HEK293 (cell line): ENCODE measurements around the gene LSG1.

Experiments
- CTCF ChIA-PET: fragments of 350-600 bp; formaldehyde crosslinking; extraction: SDS; loops from one replicate; lab custom pipeline; 2021; ENCODE audit warnings: antibody characterized with exemption; lab: Yijun Ruan, JAX
- POLR2A ChIA-PET: fragments of 300-600 bp; formaldehyde crosslinking; extraction: SDS; loops from one replicate; lab custom pipeline; 2020; ENCODE audit warnings: antibody characterized with exemption, inconsistent platforms; lab: Yijun Ruan, JAX
- H3K27ac ChIP-seq: fragments of 200-500 bp; sonication (Bioruptor generic); 2 replicates; pipeline ENCODE4 v1.5.1; 2014; ENCODE audit warnings: low read depth, low read length, control low read depth, inconsistent platforms; ENCODE audit errors: extremely low read depth
- H3K36me3 ChIP-seq, 2 experiments: fragments of 200-500 bp in 1 of 2; sonication (Bioruptor generic) in 1 of 2; 1 replicate in 1 of 2; 2 replicates in 1 of 2; pipeline ENCODE4 v1.5.1; 2014 to 2017; ENCODE audit warnings: inconsistent platforms in 2 of 2, low read length in 2 of 2; ENCODE audit not compliant: control insufficient read depth in 2 of 2, insufficient read depth in 1 of 2
- H3K4me1 ChIP-seq: fragments of 200-500 bp; sonication (Bioruptor generic); 2 replicates; pipeline ENCODE4 v1.5.1; 2014; ENCODE audit warnings: mild to moderate bottlenecking, low read length, inconsistent platforms; ENCODE audit not compliant: control insufficient read depth, insufficient read depth
- H3K4me3 ChIP-seq: 2 replicates; pipeline ENCODE4 v1.5.1; 2011; ENCODE audit warnings: low read depth, mild to moderate bottlenecking, control low read depth, low read length, moderate library complexity
- H3K9me3 ChIP-seq: fragments of 200-500 bp; sonication (Bioruptor generic); 2 replicates; pipeline ENCODE4 v1.5.1; 2014; ENCODE audit warnings: low read depth, low read length, inconsistent platforms; ENCODE audit not compliant: control insufficient read depth, insufficient read depth
- BCL11A ChIP-seq: fragments of 450-650 bp; formaldehyde crosslinking; IDR thresholded peaks from 2 replicates; pipeline ENCODE4 v1.5.1; 2016; ENCODE audit warnings: low read depth, missing biosample characterization, missing genetic modification characterization
- GLI2 ChIP-seq: fragments of 450-650 bp; formaldehyde crosslinking; IDR thresholded peaks from 2 replicates; pipeline ENCODE4; 2017; ENCODE audit warnings: missing biosample characterization, missing genetic modification characterization, low read depth, borderline replicate concordance
- GLI4 ChIP-seq: fragments of 450-650 bp; formaldehyde crosslinking; IDR thresholded peaks from 2 replicates; pipeline ENCODE4 v1.5.1; 2016; ENCODE audit warnings: missing biosample characterization, missing genetic modification characterization
- GLIS1 ChIP-seq: fragments of 450-650 bp; formaldehyde crosslinking; IDR thresholded peaks from 2 replicates; pipeline ENCODE4 v1.5.1; 2016; ENCODE audit warnings: missing biosample characterization, missing genetic modification characterization
- INSM2 ChIP-seq: fragments of 450-650 bp; formaldehyde crosslinking; IDR thresholded peaks from 2 replicates; pipeline ENCODE4 v1.5.1; 2016; ENCODE audit warnings: missing biosample characterization, missing genetic modification characterization
- KLF1 ChIP-seq: fragments of 450-650 bp; formaldehyde crosslinking; IDR thresholded peaks from 2 replicates; pipeline ENCODE4 v1.5.1; 2016; ENCODE audit warnings: missing biosample characterization, missing genetic modification characterization
- KLF8 ChIP-seq: fragments of 450-650 bp; formaldehyde crosslinking; IDR thresholded peaks from 2 replicates; pipeline ENCODE4 v1.5.1; 2016; ENCODE audit warnings: missing biosample characterization, missing genetic modification characterization
- MZF1 ChIP-seq: fragments of 450-650 bp; formaldehyde crosslinking; IDR thresholded peaks from 2 replicates; pipeline ENCODE4 v1.5.1; 2017; ENCODE audit warnings: missing biosample characterization, missing genetic modification characterization, borderline replicate concordance
- OVOL3 ChIP-seq: fragments of 450-650 bp; formaldehyde crosslinking; IDR thresholded peaks from 2 replicates; pipeline ENCODE4 v1.5.1; 2016; ENCODE audit warnings: missing biosample characterization, missing genetic modification characterization
- SP2 ChIP-seq: fragments of 450-650 bp; formaldehyde crosslinking; IDR thresholded peaks from 2 replicates; pipeline ENCODE4 v1.5.1; 2016; ENCODE audit warnings: missing biosample characterization, missing genetic modification characterization
- ZBTB20 ChIP-seq: fragments of 450-650 bp; formaldehyde crosslinking; IDR thresholded peaks from 2 replicates; pipeline ENCODE4 v1.5.1; 2016; ENCODE audit warnings: missing biosample characterization, missing genetic modification characterization
- ZBTB21 ChIP-seq: fragments of 450-650 bp; formaldehyde crosslinking; IDR thresholded peaks from 2 replicates; pipeline ENCODE4 v1.5.1; 2017; ENCODE audit warnings: missing biosample characterization, missing genetic modification characterization
- ZFHX2 ChIP-seq: fragments of 450-650 bp; formaldehyde crosslinking; conservative IDR thresholded peaks from 2 replicates; pipeline ENCODE4 v1.5.1; 2016; ENCODE audit warnings: missing biosample characterization, missing genetic modification characterization
- ZFP3 ChIP-seq: fragments of 450-650 bp; formaldehyde crosslinking; IDR thresholded peaks from 2 replicates; pipeline ENCODE4 v1.5.1; 2016; ENCODE audit warnings: low read depth, missing biosample characterization, missing genetic modification characterization
- ZFP37 ChIP-seq: fragments of 450-650 bp; formaldehyde crosslinking; IDR thresholded peaks from 2 replicates; pipeline ENCODE4 v1.5.1; 2016; ENCODE audit warnings: missing biosample characterization, missing genetic modification characterization
- ZNF157 ChIP-seq: fragments of 450-650 bp; formaldehyde crosslinking; IDR thresholded peaks from 2 replicates; pipeline ENCODE4 v1.5.1; 2016; ENCODE audit warnings: missing biosample characterization, missing genetic modification characterization
- ZNF24 ChIP-seq: fragments of 450-650 bp; formaldehyde crosslinking; IDR thresholded peaks from 2 replicates; pipeline ENCODE4 v1.5.1; 2016; ENCODE audit warnings: missing biosample characterization, missing genetic modification characterization
- ZNF394 ChIP-seq: fragments of 450-650 bp; formaldehyde crosslinking; IDR thresholded peaks from 2 replicates; pipeline ENCODE4 v1.5.1; 2016; ENCODE audit warnings: missing biosample characterization, missing genetic modification characterization, mild to moderate bottlenecking, moderate library complexity, borderline replicate concordance
- ZNF513 ChIP-seq: fragments of 450-650 bp; IDR thresholded peaks from 2 replicates; pipeline ENCODE4 v1.5.1; 2018; ENCODE audit warnings: missing biosample characterization, missing genetic modification characterization
- ZNF600 ChIP-seq: fragments of 450-650 bp; formaldehyde crosslinking; IDR thresholded peaks from 2 replicates; pipeline ENCODE4 v1.5.1; 2016; ENCODE audit warnings: missing biosample characterization, missing genetic modification characterization
- ZNF610 ChIP-seq: fragments of 450-650 bp; formaldehyde crosslinking; IDR thresholded peaks from 2 replicates; pipeline ENCODE4 v1.5.1; 2016; ENCODE audit warnings: missing biosample characterization, missing genetic modification characterization, borderline replicate concordance
- ZNF692 ChIP-seq: fragments of 450-650 bp; formaldehyde crosslinking; IDR thresholded peaks from 2 replicates; pipeline ENCODE4 v1.5.1; 2016; ENCODE audit warnings: missing biosample characterization, missing genetic modification characterization
- ZNF76 ChIP-seq: fragments of 450-650 bp; formaldehyde crosslinking; IDR thresholded peaks from 2 replicates; pipeline ENCODE4; 2016; ENCODE audit warnings: low read depth, missing biosample characterization, missing genetic modification characterization, borderline replicate concordance
- ZSCAN30 ChIP-seq: fragments of 450-650 bp; IDR thresholded peaks from 2 replicates; pipeline ENCODE4 v1.5.1; 2018; ENCODE audit warnings: missing biosample characterization, mild to moderate bottlenecking, missing genetic modification characterization, moderate library complexity
- ZXDB ChIP-seq: fragments of 450-650 bp; formaldehyde crosslinking; IDR thresholded peaks from 2 replicates; pipeline ENCODE4 v1.5.1; 2016; ENCODE audit warnings: missing biosample characterization, missing genetic modification characterization
- TF ChIP-seq, protein P1 (sequence below): fragments of 450-650 bp; formaldehyde crosslinking; optimal IDR thresholded peaks from 2 replicates; pipeline ENCODE3; 2016; ENCODE audit warnings: missing biosample characterization, mild to moderate bottlenecking, missing genetic modification characterization
- TF ChIP-seq, protein P2 (sequence below): fragments of 450-650 bp; formaldehyde crosslinking; IDR thresholded peaks from 2 replicates; pipeline ENCODE4 v1.5.1; 2016; ENCODE audit warnings: missing biosample characterization, missing genetic modification characterization, borderline replicate concordance

Gene LSG1

GRCh38 chr3:194685718-194686413 is 13.9 kb upstream of the LSG1 start, which contains the start of gene FAM43A:
TSS of gene FAM43A (plus strand) at chr3:194685883. CDS start at chr3:194686827, 944 bp downstream.
- Histone ChIP-seq H3K36me3 (peaks cover 0 to 8% of the 10 kb centered on the region in 2 experiments; a peak in 1 of 3 replicates), H3K4me1 (0 out of 2 replicates have a peak, but pooled peaks cover 4% of the 10 kb centered on the region), H3K27ac (peak within 1 kb of the TSS; percentile 68; the same call in 1 of the 2 replicates), H3K4me3 (peak within 1 kb of the TSS; percentile 59), H3K9me3 (no peaks in the 10 kb centered on the region)
- ChIA-PET POLR2A (interaction anchor here (0.9 to 1.8 kb wide), 12 partner anchors 14 to 575 kb away, joined by 3 to 6 read pairs (median 4); partner anchors contain the start of gene LSG1), CTCF (interaction anchor here (0.6 to 1.0 kb wide), 3 partner anchors 14 to 372 kb away, joined by 3 read pairs; partner anchors contain the start of gene LSG1)
- peak; percentile 60 for TF ChIP-seq ZNF513 (tag by site-specific recombination)
- peak; percentile 37; the same call in 1 of the 2 replicates for TF ChIP-seq KLF8 (tag by site-specific recombination)
- peak; percentile 81 for TF ChIP-seq ZBTB20 (tag by site-specific recombination)
- peak; percentile 16; the same call in 1 of the 2 replicates for TF ChIP-seq KLF1 (tag by site-specific recombination)
- peak; percentile 34; the same call in 1 of the 2 replicates for TF ChIP-seq GLI4
- peak; percentile 95 for TF ChIP-seq ZNF600 (tag by site-specific recombination)
- peak; percentile 97 for TF ChIP-seq ZFP37
- TF ChIP-seq INSM2: peak; percentile 25; the same call in 1 of the 2 replicates
- TF ChIP-seq ZBTB21: no peak
- TF ChIP-seq, protein P1, sequence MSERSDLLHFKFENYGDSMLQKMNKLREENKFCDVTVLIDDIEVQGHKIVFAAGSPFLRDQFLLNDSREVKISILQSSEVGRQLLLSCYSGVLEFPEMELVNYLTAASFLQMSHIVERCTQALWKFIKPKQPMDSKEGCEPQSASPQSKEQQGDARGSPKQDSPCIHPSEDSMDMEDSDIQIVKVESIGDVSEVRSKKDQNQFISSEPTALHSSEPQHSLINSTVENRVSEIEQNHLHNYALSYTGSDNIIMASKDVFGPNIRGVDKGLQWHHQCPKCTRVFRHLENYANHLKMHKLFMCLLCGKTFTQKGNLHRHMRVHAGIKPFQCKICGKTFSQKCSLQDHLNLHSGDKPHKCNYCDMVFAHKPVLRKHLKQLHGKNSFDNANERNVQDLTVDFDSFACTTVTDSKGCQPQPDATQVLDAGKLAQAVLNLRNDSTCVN: peak; percentile 79
- TF ChIP-seq ZXDB: peak; percentile 58; the same call in 1 of the 2 replicates
- no peak for TF ChIP-seq OVOL3 (tag by site-specific recombination)
- 0 out of 2 replicates have a peak, but pooled peaks have one; percentile 14 for TF ChIP-seq ZFHX2
- TF ChIP-seq, protein P2, sequence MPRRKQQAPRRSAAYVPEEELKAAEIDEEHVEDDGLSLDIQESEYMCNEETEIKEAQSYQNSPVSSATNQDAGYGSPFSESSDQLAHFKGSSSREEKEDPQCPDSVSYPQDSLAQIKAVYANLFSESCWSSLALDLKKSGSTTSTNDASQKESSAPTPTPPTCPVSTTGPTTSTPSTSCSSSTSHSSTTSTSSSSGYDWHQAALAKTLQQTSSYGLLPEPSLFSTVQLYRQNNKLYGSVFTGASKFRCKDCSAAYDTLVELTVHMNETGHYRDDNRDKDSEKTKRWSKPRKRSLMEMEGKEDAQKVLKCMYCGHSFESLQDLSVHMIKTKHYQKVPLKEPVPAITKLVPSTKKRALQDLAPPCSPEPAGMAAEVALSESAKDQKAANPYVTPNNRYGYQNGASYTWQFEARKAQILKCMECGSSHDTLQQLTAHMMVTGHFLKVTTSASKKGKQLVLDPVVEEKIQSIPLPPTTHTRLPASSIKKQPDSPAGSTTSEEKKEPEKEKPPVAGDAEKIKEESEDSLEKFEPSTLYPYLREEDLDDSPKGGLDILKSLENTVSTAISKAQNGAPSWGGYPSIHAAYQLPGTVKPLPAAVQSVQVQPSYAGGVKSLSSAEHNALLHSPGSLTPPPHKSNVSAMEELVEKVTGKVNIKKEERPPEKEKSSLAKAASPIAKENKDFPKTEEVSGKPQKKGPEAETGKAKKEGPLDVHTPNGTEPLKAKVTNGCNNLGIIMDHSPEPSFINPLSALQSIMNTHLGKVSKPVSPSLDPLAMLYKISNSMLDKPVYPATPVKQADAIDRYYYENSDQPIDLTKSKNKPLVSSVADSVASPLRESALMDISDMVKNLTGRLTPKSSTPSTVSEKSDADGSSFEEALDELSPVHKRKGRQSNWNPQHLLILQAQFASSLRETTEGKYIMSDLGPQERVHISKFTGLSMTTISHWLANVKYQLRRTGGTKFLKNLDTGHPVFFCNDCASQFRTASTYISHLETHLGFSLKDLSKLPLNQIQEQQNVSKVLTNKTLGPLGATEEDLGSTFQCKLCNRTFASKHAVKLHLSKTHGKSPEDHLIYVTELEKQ: no peak
- no peak for TF ChIP-seq GLI2
- peak; percentile 53; the same call in 1 of the 2 replicates for TF ChIP-seq ZFP3 (tag by site-specific recombination)
- TF ChIP-seq BCL11A (tag by site-specific recombination): 0 out of 2 replicates have a peak, but pooled peaks have one; percentile 15
- peak; percentile 89 for TF ChIP-seq ZSCAN30 (tag by site-specific recombination)
- TF ChIP-seq ZNF692: peak; percentile 79; the same call in 1 of the 2 replicates
- TF ChIP-seq SP2: peak; percentile 70
- peak; percentile 56; the same call in 1 of the 2 replicates for TF ChIP-seq ZNF394 (tag by site-specific recombination)
- 0 out of 2 replicates have a peak, but pooled peaks have one; percentile 45 for TF ChIP-seq ZNF24 (tag by site-specific recombination)
- no peak for TF ChIP-seq ZNF157 (tag by site-specific recombination)
- TF ChIP-seq ZNF76: peak; percentile 55; the same call in 1 of the 2 replicates
- peak; percentile 64; the same call in 1 of the 2 replicates for TF ChIP-seq ZNF610 (tag by site-specific recombination)
- TF ChIP-seq MZF1 (tag by site-specific recombination): 0 out of 2 replicates have a peak, but pooled peaks have one; percentile 52
- TF ChIP-seq GLIS1 (tag by site-specific recombination): peak; percentile 39; the same call in 1 of the 2 replicates
